Fibroblast of skin of back (primary cell): ENCODE data around the gene GRK6.

Experiments used
- DNase-seq: peaks from one replicate; pipeline ENCODE4 v3.0.0-alpha.2; 2013

The GRK6 gene

DNA sequence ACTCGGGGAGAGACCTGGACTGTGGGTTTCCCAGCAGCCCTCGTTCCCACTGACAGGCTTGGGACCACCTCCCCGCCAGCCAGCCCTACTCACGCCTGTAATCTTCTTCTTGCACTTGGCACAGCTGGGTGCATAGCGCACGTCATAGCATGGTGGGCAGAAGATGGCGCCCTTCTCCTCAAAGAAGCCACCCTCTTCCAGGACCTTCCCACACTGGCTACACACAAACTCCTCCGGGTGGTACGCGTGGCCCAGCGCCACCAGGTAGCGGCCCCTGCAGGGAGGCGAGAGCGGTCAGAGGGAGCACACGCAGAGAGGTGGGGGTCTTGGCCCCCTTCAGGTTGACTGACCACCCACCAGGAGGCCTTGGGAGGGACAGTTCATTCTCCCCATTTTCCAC, 61.5 kb downstream of the GRK6 start:
- DNase-seq = no peak

DNA sequence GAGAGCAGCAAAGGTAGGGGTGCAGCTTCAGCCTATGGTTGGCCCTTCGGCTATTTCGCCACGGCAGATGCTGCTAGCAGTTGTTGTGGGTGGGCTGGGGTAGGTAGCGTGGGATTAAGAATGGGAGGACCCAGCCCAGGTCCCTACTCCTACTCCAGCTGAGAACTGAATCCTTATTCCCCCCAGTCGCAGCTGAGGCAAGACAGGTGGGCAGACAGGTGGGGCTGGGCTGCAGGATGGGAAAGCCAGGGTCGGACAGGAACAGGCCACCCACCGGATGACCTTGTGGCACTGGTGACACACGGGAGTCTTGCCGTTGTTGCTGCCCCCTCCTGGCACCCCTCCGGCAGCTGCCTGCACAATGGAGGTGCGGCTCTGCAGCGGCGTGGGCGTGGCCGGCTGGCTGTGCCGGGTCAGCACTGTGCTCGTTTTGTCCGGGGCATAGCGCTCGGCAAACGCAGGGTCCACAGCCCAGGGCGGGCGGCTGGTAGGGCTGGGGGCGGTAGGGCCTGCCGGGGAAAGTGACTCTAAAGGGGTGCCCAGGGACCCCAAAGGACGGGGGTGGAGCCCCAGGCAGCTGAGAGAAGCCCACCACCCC, 62.7 kb downstream of the GRK6 start:
- no peak for DNase-seq

DNA sequence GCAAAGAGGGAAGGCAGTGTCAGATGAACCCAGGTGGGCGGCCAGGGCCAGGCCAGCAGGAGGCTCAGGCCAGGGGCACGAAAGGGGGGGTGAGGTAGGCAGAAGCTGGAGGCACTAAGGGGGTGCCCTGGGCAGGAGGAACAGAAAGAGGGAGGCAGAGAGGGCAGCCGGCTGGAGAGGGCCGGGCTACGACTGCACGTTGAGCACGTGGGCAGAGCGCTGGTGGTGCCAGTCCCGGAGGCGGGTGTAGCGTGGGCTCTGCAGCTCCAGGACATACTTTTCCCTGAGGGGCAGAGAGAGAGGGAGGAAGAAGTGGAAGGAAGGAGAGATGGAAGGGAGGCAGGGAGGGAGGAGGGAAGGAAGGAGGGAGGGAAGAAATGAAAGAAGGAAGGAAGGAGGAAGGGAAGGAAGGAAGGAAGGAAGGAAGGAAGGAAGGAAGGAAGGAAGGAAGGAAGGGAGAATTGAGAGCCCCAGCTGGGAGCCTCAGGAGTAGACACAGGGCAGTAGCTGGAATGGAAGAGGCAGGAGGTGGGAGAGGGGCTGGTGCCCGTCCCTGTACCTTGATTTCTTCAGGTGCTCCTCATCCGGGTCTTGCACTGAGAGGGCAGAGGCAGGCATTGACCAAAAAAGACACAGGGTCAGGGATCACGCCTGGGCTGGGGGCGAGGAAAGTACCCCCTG, 64.0 kb downstream of the GRK6 start:
- no peak for DNase-seq

DNA sequence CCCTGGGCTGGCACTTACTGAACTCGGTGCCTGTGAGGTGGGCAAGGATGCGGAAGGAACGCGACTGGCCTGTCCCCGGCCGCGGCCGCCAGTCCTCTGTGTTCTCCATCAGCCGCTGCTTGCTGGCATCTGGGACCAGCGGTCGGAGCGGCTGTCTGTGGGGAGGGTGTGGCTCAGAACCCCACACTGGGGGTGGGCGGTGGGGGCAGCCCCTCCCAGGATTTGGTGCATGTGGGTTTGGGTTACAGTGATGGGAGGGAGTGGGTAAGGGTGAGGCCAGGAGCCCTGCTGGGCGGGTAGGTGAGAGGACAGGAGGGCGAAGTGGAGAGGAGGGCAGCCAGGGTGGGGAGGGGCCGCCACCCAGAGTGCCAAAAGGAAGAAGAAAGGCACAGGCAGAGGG, 64.5 kb downstream of the GRK6 start:
- no peak for DNase-seq

DNA sequence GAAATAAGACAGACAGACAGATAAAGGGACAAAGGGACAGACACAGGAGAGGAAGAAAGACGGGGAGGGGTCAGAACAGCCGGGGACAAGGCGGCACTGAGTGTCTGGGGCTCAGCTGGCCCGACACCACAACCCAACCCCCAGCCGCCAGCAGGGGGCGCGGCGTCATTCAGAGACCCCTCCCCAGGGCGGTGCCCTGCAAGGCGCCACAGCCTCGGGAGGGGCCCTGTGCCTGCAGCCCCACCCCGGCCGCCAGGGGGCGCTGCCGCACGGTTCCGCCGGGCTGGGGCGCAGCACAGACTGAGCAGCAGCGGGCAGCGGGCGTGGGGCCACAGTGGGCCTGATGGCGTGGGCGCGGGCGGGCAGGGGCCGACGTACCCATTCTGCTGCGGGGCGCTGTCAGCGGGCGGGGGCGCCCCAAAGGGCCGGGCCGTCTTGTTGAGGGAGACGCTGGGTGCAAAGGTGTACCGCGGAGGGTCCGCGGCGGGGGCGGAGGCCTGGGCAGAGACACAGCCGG, 65.0 kb downstream of the GRK6 start:
- peak; percentile 66 for DNase-seq

DNA sequence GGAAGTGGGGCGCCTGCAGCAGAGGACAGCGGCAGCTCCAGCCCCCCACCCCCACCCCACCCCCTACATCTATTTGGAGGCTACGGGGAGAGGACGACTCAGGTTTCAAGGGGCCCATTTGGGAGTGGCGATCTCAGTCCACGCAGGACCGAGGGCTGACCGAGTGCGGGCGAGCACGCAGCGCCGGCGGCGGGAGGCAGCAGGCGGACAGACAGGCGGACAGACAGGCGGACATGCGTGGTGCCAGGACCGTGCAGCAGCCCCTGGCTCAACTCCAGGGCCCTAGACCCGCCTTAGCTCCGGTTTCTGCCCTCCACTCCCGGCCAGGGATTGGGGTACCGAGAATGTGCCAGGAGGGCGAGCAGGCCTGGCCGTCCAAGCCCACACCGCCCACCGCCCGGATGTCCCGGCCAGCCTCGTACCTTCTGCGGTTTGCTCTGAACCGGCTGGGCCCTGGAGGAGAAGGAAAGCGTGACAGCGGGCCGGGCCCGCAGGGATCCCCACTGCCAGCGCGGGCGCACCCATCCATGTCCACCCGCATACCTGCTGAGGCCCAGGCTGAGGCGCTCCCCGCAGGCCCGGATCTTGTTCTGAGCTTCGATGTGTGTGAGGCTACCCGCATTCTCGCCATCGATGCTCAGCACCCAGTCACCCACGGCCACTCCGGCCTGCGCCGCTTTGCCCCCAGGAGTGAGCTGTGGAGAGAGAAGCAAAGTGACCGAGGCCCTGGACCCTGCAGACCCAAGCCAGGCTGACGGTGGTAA, 65.7 kb downstream of the GRK6 start:
- DNase-seq = no peak
